Activated B cell treated with CpG ODN at 0.5 μM for 24 hours (primary cell): ENCODE results near the gene SNX27. TPM values are rescaled to one million over a fixed set of nuclear protein-coding genes. Genes with fewer than 3 reads are reported as not detected.

Source experiments
- ATAC-seq: fragments of 200-7000 bp; cut with Tn5 transposase; one replicate; pipeline ENCODE4 v1.10.0; 2021; ENCODE audit warnings: low read depth, mild to moderate bottlenecking, moderate library complexity
- CTCF ChIA-PET: fragments of 350-600 bp; sonication (Branson Sonifier 250); formaldehyde crosslinking; loops from one replicate; lab custom pipeline; 2021; ENCODE audit warnings: antibody characterized with exemption; lab: Charles Lee
- POLR2A ChIA-PET: fragments of 350-600 bp; sonication (Branson Sonifier 250); formaldehyde crosslinking; loops from one replicate; lab custom pipeline; 2021; ENCODE audit warnings: antibody characterized with exemption; lab: Charles Lee
- DNase-seq: peaks from one replicate; pipeline ENCODE4 v3.0.0; 2022
- H3K27ac Mint-ChIP-seq: one replicate; pipeline ENCODE4 v1.8.0; 2020; ENCODE audit warnings: mixed read lengths
- H3K27me3 Mint-ChIP-seq: one replicate; pipeline ENCODE4 v1.8.0; 2021; ENCODE audit warnings: mixed read lengths
- H3K36me3 Mint-ChIP-seq: one replicate; pipeline ENCODE4 v1.8.0; 2021; ENCODE audit warnings: low read depth, mixed read lengths
- H3K4me1 Mint-ChIP-seq: one replicate; pipeline ENCODE4 v1.8.0; 2021; ENCODE audit warnings: mixed read lengths
- H3K4me3 Mint-ChIP-seq: one replicate; pipeline ENCODE4 v1.8.0; 2020; ENCODE audit warnings: mild to moderate bottlenecking, mixed read lengths
- H3K9me3 Mint-ChIP-seq: one replicate; pipeline ENCODE4 v1.8.0; 2020; ENCODE audit warnings: mixed read lengths
- CTCF ChIP-seq: fragments of 200-600 bp; IDR thresholded peaks from one replicate; pipeline ENCODE4 v1.8.0; 2022; ENCODE audit warnings: antibody characterized with exemption, mild to moderate bottlenecking
- intact Hi-C: fragments of 100-400 bp; cut with micrococcal nuclease; formaldehyde crosslinking; loops from one replicate; pipeline ENCODE4 v1.15.1; 2024
- total RNA-seq: library from RNA; stranded (reverse); gene quantifications from 2 replicates; pipeline ENCODE4 v1.2.3, GENCODE V29; 2022

Gene SNX27
- total RNA-seq, 1 donor from 2014 or later = 27.6 TPM

DNA sequence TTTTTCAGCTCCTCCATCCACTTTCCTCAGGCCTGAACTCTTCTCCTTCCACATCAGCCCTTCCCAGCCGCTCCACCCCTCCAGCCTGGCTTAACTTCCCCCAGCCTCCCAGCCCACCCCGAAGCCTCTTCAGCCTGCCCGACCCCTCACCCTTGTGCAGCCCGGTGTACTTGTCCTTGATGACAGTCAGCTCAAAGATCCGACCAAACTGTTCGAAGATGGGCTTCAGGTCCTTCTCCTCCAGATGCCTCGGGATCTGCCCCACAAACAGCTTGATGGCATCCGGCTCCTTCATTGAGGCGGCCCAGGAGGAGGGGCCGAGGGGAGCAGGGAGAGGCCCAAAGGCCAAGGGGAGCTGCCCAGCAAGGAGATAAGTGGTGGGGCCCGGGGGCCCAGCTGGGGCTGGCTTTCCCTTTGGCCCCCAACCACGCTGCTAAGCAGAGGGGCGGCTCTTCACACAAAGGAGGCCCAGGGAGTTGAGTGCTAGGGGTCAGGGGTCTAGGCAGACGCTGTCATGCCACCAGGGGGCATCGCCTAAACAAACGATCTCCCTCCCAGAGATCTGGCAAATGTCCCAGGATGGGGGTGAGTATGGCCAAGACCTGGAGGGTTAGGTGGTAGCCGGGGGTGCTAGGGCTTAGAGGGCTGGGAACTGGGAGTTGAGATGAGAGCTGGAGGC, 104.0 kb downstream of the SNX27 start:
- no peak for ATAC-seq
- no peak for DNase-seq
- no peak overlapping the region for H3K27ac Mint-ChIP-seq
- no peaks in the 10 kb centered on the region for H3K9me3 Mint-ChIP-seq
- H3K36me3 Mint-ChIP-seq = no peaks in the 10 kb centered on the region
- no peak overlapping the region for H3K4me3 Mint-ChIP-seq
- TF ChIP-seq CTCF = no peak
- ChIA-PET POLR2A (no interaction called here), CTCF (interaction anchor here (0.7 kb wide), 1 partner anchor 19 kb away, joined by 3 read pairs; no protein-coding TSS in a partner anchor)
- peaks cover 14% of the 10 kb centered on the region for H3K4me1 Mint-ChIP-seq
- H3K27me3 Mint-ChIP-seq = peaks cover 45% of the 10 kb centered on the region
- intact Hi-C loops = no loop called here

GRCh38 chr1:151716405-151716762, 104.5 kb downstream of the SNX27 start:
- Mint-ChIP-seq H3K9me3 (no peaks in the 10 kb centered on the region), H3K27me3 (peaks cover 45% of the 10 kb centered on the region), H3K27ac (no peak overlapping the region), H3K4me3 (no peak overlapping the region), H3K4me1 (peaks cover 18% of the 10 kb centered on the region), H3K36me3 (no peaks in the 10 kb centered on the region)
- ChIA-PET POLR2A (no interaction called here), CTCF (no interaction called here)
- DNase-seq (no peak), ATAC-seq (no peak)
- no peak for TF ChIP-seq CTCF
- intact Hi-C loops = no loop called here

DNA sequence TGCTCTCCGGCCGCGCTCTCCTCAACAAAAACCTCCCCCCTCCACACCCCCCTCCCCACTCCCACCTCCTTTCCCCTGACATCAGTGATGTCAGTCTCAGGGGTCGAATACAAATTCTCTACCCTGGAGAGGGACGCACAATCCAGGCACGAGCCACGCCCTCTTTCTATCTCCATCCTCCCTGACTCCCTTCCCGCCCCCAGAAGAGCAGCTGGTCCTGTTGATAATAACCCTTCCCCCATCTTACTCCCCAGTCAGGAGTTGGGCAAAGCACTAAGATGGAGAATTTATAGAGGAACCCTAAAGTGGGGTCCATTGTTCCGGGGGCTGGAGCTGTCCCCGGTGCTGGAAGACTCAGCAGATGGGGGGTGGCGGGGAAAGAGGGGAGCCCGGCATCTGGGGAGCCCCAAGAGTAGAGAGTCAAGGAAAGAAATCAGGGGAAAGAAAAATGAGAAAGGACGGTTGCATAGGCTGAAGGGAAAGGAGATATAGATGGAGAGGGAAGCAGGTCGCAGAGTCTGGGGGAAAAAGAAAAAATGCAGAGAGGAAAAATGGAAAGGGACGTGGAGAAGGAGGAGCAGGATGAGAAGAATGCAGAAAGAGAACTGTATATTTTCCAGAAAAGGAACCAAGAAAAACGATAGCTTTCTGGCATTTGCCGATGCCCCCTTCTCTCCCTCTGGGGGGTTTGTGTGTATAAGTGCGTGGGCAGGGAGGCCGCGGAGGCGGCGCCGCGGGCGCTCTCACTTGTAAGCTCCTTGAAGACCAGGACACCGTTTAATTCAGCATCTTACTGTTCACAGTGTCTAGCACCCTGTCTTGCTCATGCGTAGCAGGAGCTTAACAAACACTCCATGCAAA, 105.2 kb downstream of the SNX27 start, which contains the start of gene CELF3:
TSS of gene CELF3 (minus strand) at position 33 of the 861 bp plus-strand sequence. CDS start 783 bp downstream, outside the sequence.
- ChIA-PET POLR2A (interaction anchor here (0.9 kb wide), 1 partner anchor 192 kb away, joined by 3 read pairs; the partner anchor contains the start of gene THEM4), CTCF (no interaction called here)
- no peak for TF ChIP-seq CTCF
- H3K4me3 Mint-ChIP-seq = no peak within 1 kb of the TSS
- no peaks in the 10 kb centered on the region for H3K36me3 Mint-ChIP-seq
- DNase-seq (no peak), ATAC-seq (no peak)
- intact Hi-C loops = no loop called here
- H3K4me1 Mint-ChIP-seq = peaks cover 24% of the 10 kb centered on the region
- no peak within 1 kb of the TSS for H3K27ac Mint-ChIP-seq
- peaks cover 45% of the 10 kb centered on the region for H3K27me3 Mint-ChIP-seq
- no peaks in the 10 kb centered on the region for H3K9me3 Mint-ChIP-seq

DNA sequence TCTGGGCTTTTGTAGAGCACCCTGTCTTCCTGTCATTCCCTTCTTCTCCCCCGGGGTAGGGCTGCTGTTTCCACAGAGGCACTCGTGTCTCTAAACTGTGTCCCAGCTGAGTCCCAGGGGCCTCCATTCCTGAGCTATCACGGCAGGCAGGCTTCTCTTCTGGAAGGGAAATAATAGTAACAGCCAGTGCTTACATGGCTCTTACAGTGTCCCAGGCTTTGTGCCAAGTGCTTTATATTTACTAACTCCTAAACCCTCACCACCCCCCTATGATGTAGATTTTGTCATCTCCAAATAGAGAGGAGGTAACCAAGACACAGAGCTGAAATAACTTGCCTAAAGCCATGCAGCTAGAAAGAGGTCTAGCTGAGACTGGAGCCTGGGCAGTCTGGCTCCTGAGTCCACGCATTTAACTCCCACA, 106.2 kb downstream of the SNX27 start:
- Mint-ChIP-seq H3K27ac (no peak overlapping the region), H3K4me1 (peaks cover 27% of the 10 kb centered on the region), H3K27me3 (peaks cover 45% of the 10 kb centered on the region), H3K9me3 (no peaks in the 10 kb centered on the region), H3K36me3 (no peaks in the 10 kb centered on the region), H3K4me3 (no peak overlapping the region)
- TF ChIP-seq CTCF = no peak
- ATAC-seq = no peak
- CTCF ChIA-PET = no interaction called here
- intact Hi-C loops = no loop called here
- DNase-seq = no peak
- POLR2A ChIA-PET = interaction anchor here (0.5 to 0.6 kb wide), 2 partner anchors 70 to 112 kb away, joined by 4 to 9 read pairs; no protein-coding TSS in a partner anchor

DNA sequence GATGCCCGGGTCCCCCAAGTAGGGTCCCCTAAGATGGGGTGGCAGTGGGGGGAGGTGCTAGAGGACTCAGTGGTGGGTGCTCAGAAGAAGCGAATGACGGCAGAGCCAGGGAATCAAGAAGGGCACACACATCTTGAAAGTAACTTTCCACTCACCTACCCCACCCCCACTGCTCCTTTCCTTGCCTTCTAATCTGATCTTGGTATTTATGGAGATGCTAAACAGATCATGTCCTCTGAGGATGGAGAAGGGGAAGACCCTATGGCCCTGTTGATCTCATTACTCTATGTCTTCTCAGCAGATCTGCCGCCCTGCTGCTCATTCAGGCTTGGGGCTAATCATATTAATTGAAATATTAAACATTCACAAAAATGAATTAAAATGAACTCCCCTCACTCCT, 106.8 kb downstream of the SNX27 start:
- ATAC-seq (no peak), DNase-seq (no peak)
- Mint-ChIP-seq H3K27ac (no peak overlapping the region), H3K36me3 (no peaks in the 10 kb centered on the region), H3K4me3 (no peak overlapping the region), H3K9me3 (no peaks in the 10 kb centered on the region), H3K27me3 (peaks cover 46% of the 10 kb centered on the region), H3K4me1 (peaks cover 27% of the 10 kb centered on the region)
- no peak for TF ChIP-seq CTCF
- intact Hi-C loops = no loop called here
- POLR2A ChIA-PET = no interaction called here
- CTCF ChIA-PET = no interaction called here
